GM18519 (cell line): ENCODE results near the gene HCRTR2.

Source experiments
- ATAC-seq: cut with Tn5 transposase; IDR thresholded peaks from one replicate; pipeline ENCODE4 v1.9.1; 2021; ENCODE audit warnings: mild to moderate bottlenecking, moderate library complexity; ENCODE audit not compliant: unreplicated experiment, low FRiP score

Gene HCRTR2

DNA sequence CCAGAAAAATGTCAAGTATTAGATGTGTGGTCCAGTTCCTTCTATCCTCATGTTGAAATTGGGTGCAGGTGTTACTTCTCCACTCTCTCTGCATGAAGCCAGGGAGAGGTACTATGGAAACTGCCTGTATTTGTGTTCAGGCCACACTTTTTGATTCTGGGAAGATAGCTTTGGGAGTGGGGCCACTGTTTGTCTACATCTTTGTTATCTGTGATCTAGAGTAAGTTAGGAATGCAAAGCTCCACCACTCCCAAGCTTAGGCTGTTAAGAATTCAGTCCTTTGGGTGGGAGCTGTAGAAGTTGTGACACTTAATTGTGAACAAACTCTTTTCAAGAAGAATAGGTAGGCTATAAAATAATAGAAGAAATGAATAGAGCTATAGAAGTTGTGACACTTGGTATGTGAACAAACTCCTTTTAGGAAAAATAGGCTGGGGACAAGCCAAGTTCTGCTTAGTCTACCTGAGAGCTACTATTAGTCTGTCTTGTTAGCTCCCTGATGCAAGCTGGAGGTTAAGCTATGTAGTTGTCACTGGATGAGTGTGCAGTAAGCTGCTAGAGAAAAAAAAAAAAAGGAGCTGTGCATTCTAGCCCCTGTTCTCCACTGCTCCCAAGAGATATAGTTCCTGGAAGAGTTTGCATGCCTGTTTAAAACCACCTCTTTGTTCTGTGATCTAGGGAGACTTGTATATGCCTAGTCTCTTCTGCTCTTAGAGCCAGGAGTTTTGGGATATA lies 145.8 kb downstream of the HCRTR2 start:
- no peak for ATAC-seq

DNA sequence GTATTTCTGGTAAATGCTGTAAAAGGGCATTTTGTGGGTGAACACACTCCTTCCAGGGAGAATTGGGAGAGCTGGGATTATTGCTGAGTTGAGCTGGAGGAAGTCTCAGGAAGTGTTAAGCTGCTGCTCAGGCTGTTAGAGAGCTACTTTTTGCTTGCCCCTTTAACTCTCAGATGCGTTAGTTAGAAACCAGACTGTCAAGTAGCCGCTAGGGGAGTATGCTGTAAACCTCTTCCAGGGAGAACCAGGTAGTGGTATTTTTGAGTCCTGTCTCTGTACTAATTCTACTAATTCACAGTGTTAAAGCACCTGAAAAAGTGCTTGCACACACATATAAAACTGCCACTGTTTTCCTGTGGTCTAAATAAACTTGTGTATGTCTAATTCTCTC lies 146.4 kb downstream of the HCRTR2 start:
- no peak for ATAC-seq

DNA sequence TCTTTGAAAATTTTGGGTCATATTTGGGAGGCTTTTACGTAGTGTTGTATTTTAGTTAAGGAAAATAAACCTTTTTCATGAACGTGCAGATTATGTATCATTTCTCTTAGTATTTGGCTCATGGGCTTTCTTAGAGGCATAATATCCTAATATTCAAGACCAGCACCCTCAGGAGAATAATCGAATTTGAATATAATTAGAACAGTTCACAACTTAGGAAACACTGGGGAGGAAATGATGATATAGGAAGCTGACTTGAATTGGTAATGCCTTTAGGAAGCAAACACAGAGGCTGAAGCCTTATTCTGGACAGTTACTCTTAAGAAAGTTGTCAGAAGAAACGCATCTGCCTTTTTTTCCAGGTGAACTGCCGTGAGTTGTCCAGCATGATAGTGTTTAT lies 152.9 kb downstream of the HCRTR2 start, which contains the start of gene GFRAL:
GFRAL (plus strand) TSS at position 301 of the 400 bp plus-strand sequence; CDS start at position 387, 86 bp downstream.
- ATAC-seq = no peak
